ENCODE results near the gene PHF2.

PHF2 gene

DNA sequence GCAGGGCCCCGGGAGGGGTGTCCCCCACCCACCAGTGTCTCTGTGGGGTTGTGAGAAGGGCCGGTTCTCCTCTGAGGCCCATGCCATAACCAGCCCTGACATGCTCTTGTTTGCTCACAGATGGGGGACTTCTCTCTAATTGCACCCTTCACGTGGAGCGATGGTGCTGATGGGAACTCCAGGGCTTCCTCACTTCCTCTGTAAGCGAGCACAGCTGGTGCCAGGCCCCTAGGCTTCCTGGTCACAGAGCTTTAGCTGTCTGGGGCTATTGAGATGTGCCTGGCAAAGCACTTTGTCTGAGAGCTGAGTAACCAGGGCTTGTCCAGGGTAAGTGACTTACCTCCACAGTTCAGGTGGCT, 36.4 kb downstream of the PHF2 start:
- H3K27me3 ChIP-seq (ENCODE audit: control insufficient read depth, insufficient read depth, low read length): no peaks in the 10 kb centered on the region
- H3K4me1 ChIP-seq (ENCODE audit: control insufficient read depth, insufficient read depth, low read length): no peaks in the 10 kb centered on the region
- no peak overlapping the region for H3K9ac ChIP-seq (ENCODE audit: low read depth, low read length)
- H3K9me3 ChIP-seq (replicated peaks; ENCODE audit: low read length): no peaks in the 10 kb centered on the region
- H3K36me3 ChIP-seq (ENCODE audit: insufficient read depth, low read length): no peaks in the 10 kb centered on the region
- H3K4me3 ChIP-seq (ENCODE audit: low read length): no peak overlapping the region
- no peak overlapping the region for H3K4me2 ChIP-seq (ENCODE audit: low read length)

DNA sequence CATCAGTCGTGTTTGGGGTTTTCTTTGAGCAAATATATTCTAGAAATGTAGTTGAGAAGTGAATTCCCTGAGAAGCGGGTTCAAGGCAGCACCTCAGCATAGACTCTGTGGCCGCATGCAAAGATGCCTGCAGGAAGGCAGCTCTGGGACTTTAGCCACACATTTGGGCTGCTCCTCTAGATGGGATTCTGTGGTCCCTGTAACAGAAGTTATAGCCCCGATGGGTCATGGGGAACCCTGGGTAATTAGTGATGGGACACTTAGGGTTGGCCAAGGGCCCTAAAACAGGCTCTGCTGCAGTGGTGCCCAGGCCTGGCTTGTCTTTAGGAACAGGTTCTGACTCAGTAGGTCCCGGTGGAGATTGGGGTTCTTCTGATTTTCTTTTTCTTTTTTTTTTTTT, 36.8 kb downstream of the PHF2 start:
- no peaks in the 10 kb centered on the region for H3K27me3 ChIP-seq (ENCODE audit: control insufficient read depth, insufficient read depth, low read length)
- no peaks in the 10 kb centered on the region for H3K9me3 ChIP-seq (replicated peaks; ENCODE audit: low read length)
- no peaks in the 10 kb centered on the region for H3K4me1 ChIP-seq (ENCODE audit: control insufficient read depth, insufficient read depth, low read length)
- H3K9ac ChIP-seq (ENCODE audit: low read depth, low read length): no peak overlapping the region
- no peak overlapping the region for H3K4me2 ChIP-seq (ENCODE audit: low read length)
- H3K4me3 ChIP-seq (ENCODE audit: low read length): no peak overlapping the region
- H3K36me3 ChIP-seq (ENCODE audit: insufficient read depth, low read length): peaks cover 2% of the 10 kb centered on the region

DNA sequence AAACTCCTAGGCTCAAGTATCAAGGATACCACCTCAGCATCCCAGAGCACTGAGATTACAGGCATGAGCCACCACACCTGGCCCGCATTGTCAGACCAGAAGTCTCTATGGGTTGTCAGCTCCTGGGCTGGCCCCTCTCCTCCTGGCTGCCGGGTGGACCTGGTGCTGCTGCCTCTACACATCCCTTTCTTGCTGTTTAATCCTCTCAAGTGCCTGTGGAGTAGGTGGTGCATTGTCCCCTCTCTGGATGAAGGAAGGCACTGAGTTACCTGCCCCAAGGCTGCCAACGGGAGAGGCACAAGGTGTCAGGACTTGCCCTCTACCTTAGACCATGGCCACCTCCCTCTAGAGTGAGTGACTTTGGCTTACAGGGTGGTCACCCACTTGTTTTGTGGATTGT, 37.4 kb downstream of the PHF2 start:
- Histone ChIP-seq H3K9ac (ENCODE audit: low read depth, low read length) (no peak overlapping the region), H3K4me1 (ENCODE audit: control insufficient read depth, insufficient read depth, low read length) (no peaks in the 10 kb centered on the region), H3K27me3 (ENCODE audit: control insufficient read depth, insufficient read depth, low read length) (no peaks in the 10 kb centered on the region), H3K36me3 (ENCODE audit: insufficient read depth, low read length) (peaks cover 3% of the 10 kb centered on the region), H3K9me3 (replicated peaks; ENCODE audit: low read length) (no peaks in the 10 kb centered on the region), H3K4me2 (ENCODE audit: low read length) (no peak overlapping the region), H3K4me3 (ENCODE audit: low read length) (no peak overlapping the region)

DNA sequence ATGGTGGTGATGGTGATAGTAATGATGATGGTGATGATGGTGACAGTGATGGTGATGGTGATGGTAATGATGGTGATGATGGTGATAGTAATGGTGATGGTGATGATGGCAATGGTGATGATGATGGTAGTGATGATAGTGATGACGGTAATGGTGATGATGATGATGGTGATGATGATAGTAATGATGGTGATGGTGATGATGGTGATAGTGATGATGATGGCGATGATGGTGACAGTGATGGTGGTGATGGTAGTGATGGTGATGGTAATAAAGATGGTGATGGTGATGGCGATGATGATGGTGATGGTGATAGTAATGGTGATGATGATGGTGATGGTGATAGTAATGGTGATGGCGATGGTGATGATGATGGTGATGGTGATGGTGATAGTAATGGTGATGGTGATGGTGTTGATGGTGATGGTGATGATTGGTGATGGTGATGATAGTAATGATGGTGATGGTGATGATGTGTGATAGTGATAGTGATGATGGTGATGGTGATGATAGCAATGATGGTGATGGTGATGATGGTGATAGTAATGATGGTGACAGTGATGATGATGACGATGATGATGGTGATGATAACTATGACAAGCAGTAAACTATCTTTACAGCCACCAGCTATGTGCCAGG, 38.6 kb downstream of the PHF2 start:
- no peaks in the 10 kb centered on the region for H3K4me1 ChIP-seq (ENCODE audit: control insufficient read depth, insufficient read depth, low read length)
- H3K27me3 ChIP-seq (ENCODE audit: control insufficient read depth, insufficient read depth, low read length): no peaks in the 10 kb centered on the region
- no peak overlapping the region for H3K4me3 ChIP-seq (ENCODE audit: low read length)
- H3K36me3 ChIP-seq (ENCODE audit: insufficient read depth, low read length): peaks cover 3% of the 10 kb centered on the region
- no peak overlapping the region for H3K4me2 ChIP-seq (ENCODE audit: low read length)
- H3K9me3 ChIP-seq (replicated peaks; ENCODE audit: low read length): no peaks in the 10 kb centered on the region
- no peak overlapping the region for H3K9ac ChIP-seq (ENCODE audit: low read depth, low read length)

DNA sequence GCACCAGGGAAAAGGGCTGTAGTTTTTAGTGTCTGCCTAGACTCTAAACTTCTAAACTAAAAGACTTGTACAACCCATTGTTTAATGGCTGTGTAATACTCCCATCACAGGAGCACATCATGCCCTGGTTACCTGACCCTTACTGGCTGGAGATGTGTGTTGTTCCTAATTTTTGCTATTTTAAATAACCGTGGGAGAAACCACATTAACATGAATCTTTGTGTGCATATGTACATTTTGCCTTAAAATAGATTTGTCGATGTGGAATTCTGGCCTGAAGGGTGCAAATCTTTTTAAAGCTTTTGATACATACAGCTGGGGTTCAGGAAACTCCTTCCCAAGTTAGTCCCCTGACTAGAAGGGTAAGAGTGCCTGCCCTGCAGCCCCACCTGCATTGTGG, 39.7 kb downstream of the PHF2 start:
- Histone ChIP-seq H3K36me3 (ENCODE audit: insufficient read depth, low read length) (peaks cover 3% of the 10 kb centered on the region), H3K9me3 (replicated peaks; ENCODE audit: low read length) (no peaks in the 10 kb centered on the region), H3K4me3 (ENCODE audit: low read length) (no peak overlapping the region), H3K4me2 (ENCODE audit: low read length) (no peak overlapping the region), H3K27me3 (ENCODE audit: control insufficient read depth, insufficient read depth, low read length) (no peaks in the 10 kb centered on the region), H3K4me1 (ENCODE audit: control insufficient read depth, insufficient read depth, low read length) (no peaks in the 10 kb centered on the region), H3K9ac (ENCODE audit: low read depth, low read length) (no peak overlapping the region)

DNA sequence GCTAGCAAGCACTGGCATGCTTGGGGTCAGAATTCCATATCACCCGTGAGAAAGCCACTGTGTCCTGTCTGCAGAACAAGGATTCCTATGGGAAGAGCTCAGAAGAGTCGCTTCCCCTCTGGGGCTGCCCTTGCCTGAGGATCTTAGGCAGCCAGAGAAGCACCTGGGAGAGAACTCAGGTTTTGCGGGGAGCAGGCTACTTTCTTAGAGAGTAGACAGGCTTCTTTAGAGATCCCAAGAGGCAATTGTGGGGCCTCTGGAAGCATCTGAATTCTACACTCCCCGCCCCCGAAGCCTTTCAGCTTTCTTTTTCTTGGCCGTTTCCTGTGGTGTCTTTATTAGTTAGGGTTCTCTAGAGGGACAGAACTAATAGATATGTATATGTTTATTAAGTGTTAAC, 40.9 kb downstream of the PHF2 start:
- Histone ChIP-seq H3K4me2 (ENCODE audit: low read length) (no peak overlapping the region), H3K36me3 (ENCODE audit: insufficient read depth, low read length) (peaks cover 3% of the 10 kb centered on the region), H3K4me1 (ENCODE audit: control insufficient read depth, insufficient read depth, low read length) (no peaks in the 10 kb centered on the region), H3K9me3 (replicated peaks; ENCODE audit: low read length) (no peaks in the 10 kb centered on the region), H3K27me3 (ENCODE audit: control insufficient read depth, insufficient read depth, low read length) (no peaks in the 10 kb centered on the region), H3K9ac (ENCODE audit: low read depth, low read length) (no peak overlapping the region), H3K4me3 (ENCODE audit: low read length) (no peak overlapping the region)

DNA sequence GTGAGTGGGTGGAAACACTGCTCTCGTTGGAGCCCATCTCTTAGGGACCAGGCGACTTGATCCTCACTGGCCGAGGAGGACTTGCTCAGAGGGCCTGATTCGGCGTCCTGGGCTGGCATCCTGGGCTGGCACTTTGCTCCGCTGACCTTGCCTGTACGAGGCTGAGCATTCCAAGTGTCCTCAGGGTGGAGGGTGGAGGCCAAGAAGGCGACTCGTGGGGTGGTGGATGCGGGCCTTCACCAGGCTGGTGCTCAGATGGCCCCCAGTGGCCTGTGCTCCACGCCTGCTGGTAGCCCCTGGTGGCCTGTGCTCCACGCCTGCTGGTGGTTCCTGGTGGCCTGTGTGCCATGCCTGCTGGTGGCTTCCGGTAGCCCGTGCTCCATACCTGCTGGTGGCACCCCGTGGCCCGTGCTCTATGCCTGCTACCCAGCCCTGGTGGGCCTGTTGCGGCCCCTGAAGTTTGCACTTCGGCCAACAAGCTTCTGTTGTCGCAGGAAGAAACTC, 42.9 kb downstream of the PHF2 start:
- no peak overlapping the region for H3K4me3 ChIP-seq (ENCODE audit: low read length)
- H3K36me3 ChIP-seq (ENCODE audit: insufficient read depth, low read length): peaks cover 3% of the 10 kb centered on the region
- no peak overlapping the region for H3K9ac ChIP-seq (ENCODE audit: low read depth, low read length)
- H3K4me2 ChIP-seq (ENCODE audit: low read length): no peak overlapping the region
- H3K4me1 ChIP-seq (ENCODE audit: control insufficient read depth, insufficient read depth, low read length): no peaks in the 10 kb centered on the region
- no peaks in the 10 kb centered on the region for H3K9me3 ChIP-seq (replicated peaks; ENCODE audit: low read length)
- H3K27me3 ChIP-seq (ENCODE audit: control insufficient read depth, insufficient read depth, low read length): no peaks in the 10 kb centered on the region

DNA sequence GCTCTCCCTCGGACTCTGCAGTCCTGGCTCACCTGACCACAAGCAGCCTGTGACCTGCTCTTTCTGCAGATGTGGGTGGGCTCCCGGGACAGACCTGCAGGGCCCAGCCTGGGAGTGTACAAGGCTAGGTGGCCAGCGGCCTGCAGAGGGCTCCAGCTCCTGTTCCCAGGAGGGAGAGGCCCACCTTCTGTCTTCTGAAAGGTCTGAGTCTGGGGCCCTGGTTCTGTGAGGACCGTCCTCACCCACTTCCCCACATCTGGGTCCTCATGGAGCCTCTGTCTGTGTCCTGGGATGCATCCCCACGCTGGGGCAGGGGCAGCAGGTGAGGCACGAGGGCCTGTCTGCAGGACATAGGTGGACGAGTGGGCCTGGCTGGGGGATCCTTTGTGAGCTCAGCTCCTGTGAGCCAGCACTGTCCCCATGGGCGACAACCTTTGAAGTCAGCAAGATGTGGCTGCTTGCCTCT, 43.7 kb downstream of the PHF2 start:
- Histone ChIP-seq H3K4me3 (ENCODE audit: low read length) (no peak overlapping the region), H3K9ac (ENCODE audit: low read depth, low read length) (no peak overlapping the region), H3K27me3 (ENCODE audit: control insufficient read depth, insufficient read depth, low read length) (no peaks in the 10 kb centered on the region), H3K9me3 (replicated peaks; ENCODE audit: low read length) (no peaks in the 10 kb centered on the region), H3K4me2 (ENCODE audit: low read length) (no peak overlapping the region), H3K36me3 (ENCODE audit: insufficient read depth, low read length) (peaks cover 3% of the 10 kb centered on the region), H3K4me1 (ENCODE audit: control insufficient read depth, insufficient read depth, low read length) (no peaks in the 10 kb centered on the region)

DNA sequence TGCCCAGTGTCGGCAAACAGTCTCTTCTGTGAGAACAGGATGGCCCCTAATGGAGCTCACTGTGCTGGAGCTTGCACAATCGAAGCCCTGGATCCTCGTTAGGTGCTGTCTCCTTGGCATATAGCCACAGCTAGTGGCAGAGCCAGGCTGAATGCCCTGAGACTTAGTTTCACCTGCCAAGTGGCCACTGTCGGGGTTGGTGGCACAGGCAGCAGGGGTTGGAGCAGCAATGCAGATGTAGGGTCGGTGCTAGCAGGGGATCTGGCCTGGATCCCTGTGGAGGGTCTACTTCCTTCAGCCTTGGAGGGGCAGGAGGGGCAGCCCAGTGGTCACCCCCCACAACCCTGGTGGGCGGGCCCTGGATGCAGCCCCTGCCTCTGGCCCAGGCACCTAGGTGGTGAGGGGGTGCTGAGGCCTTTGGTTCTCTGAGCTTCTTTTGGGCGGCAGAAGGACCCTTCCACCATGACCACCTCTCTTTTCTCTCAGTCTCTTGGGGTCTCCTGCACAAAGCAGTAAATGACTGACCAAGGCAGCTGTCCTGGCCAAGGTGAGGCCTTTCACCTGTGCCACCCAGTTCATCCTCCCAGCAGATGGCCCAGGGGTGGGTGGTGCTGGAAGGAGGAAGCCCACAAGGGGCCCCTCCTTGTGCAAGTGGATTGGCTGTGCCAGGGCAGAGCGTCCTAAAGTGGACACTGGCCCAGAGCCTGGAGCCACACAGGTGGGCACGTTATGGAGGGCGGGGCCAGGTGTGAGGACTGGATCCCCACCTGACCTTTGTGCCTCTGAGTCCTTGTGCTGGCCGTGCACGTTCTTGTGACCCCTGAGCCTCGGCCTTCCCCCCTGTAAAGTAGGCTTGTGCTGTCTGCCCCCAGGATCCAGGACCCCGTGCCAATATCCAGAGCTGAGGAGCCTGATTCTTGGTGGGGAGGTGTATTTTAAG, 44.8 kb downstream of the PHF2 start:
- no peaks in the 10 kb centered on the region for H3K27me3 ChIP-seq (ENCODE audit: control insufficient read depth, insufficient read depth, low read length)
- H3K4me1 ChIP-seq (ENCODE audit: control insufficient read depth, insufficient read depth, low read length): no peaks in the 10 kb centered on the region
- H3K4me3 ChIP-seq (ENCODE audit: low read length): no peak overlapping the region
- no peak overlapping the region for H3K4me2 ChIP-seq (ENCODE audit: low read length)
- H3K9ac ChIP-seq (ENCODE audit: low read depth, low read length): no peak overlapping the region
- peaks cover 3% of the 10 kb centered on the region for H3K36me3 ChIP-seq (ENCODE audit: insufficient read depth, low read length)
- H3K9me3 ChIP-seq (replicated peaks; ENCODE audit: low read length): no peaks in the 10 kb centered on the region

DNA sequence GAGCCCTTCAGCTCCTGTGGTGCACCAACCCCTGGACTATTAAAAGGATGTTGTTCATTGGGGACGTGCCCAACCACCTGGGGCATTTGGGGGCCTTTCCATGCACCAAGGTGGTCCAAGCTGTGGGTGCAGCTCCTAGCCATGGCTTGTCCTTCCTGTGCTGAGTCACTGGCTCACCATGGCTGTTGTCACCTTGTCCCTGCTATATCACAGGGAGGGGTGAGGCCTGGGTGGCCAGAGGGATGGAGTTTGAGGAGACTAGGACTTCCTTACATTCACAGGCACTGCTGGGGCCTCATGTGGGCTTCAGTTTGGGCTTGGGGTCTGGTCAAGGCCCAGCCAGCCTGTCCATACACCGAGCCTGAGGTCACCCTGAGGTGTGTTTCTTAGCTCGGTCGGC, 45.5 kb downstream of the PHF2 start:
- H3K4me3 ChIP-seq (ENCODE audit: low read length): no peak overlapping the region
- no peak overlapping the region for H3K9ac ChIP-seq (ENCODE audit: low read depth, low read length)
- H3K27me3 ChIP-seq (ENCODE audit: control insufficient read depth, insufficient read depth, low read length): no peaks in the 10 kb centered on the region
- no peaks in the 10 kb centered on the region for H3K9me3 ChIP-seq (replicated peaks; ENCODE audit: low read length)
- no peaks in the 10 kb centered on the region for H3K4me1 ChIP-seq (ENCODE audit: control insufficient read depth, insufficient read depth, low read length)
- H3K4me2 ChIP-seq (ENCODE audit: low read length): no peak overlapping the region
- H3K36me3 ChIP-seq (ENCODE audit: insufficient read depth, low read length): peaks cover 3% of the 10 kb centered on the region

DNA sequence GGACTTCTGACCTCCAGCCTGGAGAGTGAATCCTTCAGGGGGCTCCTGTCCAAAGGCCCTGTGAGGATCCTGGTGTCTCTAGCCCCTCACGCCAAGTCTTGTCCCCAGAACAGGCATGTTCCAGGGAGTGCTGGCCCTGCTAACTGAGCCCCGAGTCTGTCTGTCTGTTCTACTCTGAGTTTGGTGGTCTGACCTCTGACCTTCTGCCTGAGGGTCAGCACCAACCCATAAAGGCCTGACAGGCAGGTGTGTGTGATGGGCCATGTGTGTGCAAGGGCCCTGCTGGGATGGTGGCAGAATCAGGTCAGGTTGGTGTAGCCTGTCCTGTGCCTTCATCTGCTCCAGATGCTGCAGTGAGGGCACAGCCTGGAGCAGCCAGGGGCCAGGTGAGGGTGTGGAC, 46.3 kb downstream of the PHF2 start:
- Histone ChIP-seq H3K9me3 (replicated peaks; ENCODE audit: low read length) (peaks cover 3% of the 10 kb centered on the region), H3K27me3 (ENCODE audit: control insufficient read depth, insufficient read depth, low read length) (no peaks in the 10 kb centered on the region), H3K4me2 (ENCODE audit: low read length) (no peak overlapping the region), H3K4me1 (ENCODE audit: control insufficient read depth, insufficient read depth, low read length) (no peaks in the 10 kb centered on the region), H3K9ac (ENCODE audit: low read depth, low read length) (no peak overlapping the region), H3K36me3 (ENCODE audit: insufficient read depth, low read length) (peaks cover 3% of the 10 kb centered on the region), H3K4me3 (ENCODE audit: low read length) (no peak overlapping the region)
